Suprapubic skin (tissue), 3 donors: ENCODE results near the gene HOTAIR.

Source experiments
- CTCF ChIP-seq, 2 donors: fragments of 200-600 bp in 1 of 2; fragments of 450-650 bp in 1 of 2; sonication (generic) in 1 of 2; IDR thresholded peaks; one replicate each; pipeline ENCODE4 v1.5.1; 2016 to 2019; ENCODE audit warnings: antibody characterized with exemption in 2 of 2, mild to moderate bottlenecking in 1 of 2, moderate library complexity in 1 of 2
- EP300 ChIP-seq: sonication (generic); formaldehyde crosslinking; IDR thresholded peaks from one replicate; pipeline ENCODE4 v1.6.1; 2017; ENCODE audit warnings: antibody characterized with exemption

- no peak for TF ChIP-seq EP300
- TF ChIP-seq CTCF (IDR thresholded peaks at IDR 0.05) = no peak
Measured at GRCh38 chr12:54011665-54012532, 37.1 kb upstream of the HOTAIR start.
